HUES48 (cell line): ENCODE measurements around the gene FAM111B.
"Not testable (repeated sequence)": the region's sequence is repeated elsewhere in the genome, so short reads cannot be mapped to it uniquely, and the experiment has no call there.

Source experiments
- H3K27ac ChIP-seq: one replicate; pipeline ENCODE4 v1.7.0; 2013; ENCODE audit warnings: low read depth, low read length, inconsistent platforms
- H3K27me3 ChIP-seq: 2 replicates; pipeline ENCODE4 v1.6.1; 2013; ENCODE audit warnings: mild to moderate bottlenecking, low read length; ENCODE audit not compliant: control insufficient read depth, insufficient read depth
- H3K36me3 ChIP-seq: 2 replicates; pipeline ENCODE4 v1.6.1; 2013; ENCODE audit warnings: low read length; ENCODE audit not compliant: control insufficient read depth, insufficient read depth
- H3K4me1 ChIP-seq: 2 replicates; pipeline ENCODE4 v1.6.1; 2013; ENCODE audit warnings: mild to moderate bottlenecking, low read length; ENCODE audit not compliant: control insufficient read depth, insufficient read depth
- H3K4me3 ChIP-seq: 2 replicates; pipeline ENCODE4 v1.5.1; 2013; ENCODE audit warnings: mild to moderate bottlenecking, low read depth, low read length
- H3K9ac ChIP-seq: 2 replicates; pipeline ENCODE4 v1.6.1; 2013; ENCODE audit warnings: mild to moderate bottlenecking, low read depth, low read length, moderate library complexity
- H3K9me3 ChIP-seq: 2 replicates; pipeline ENCODE4 v1.6.1; 2013; ENCODE audit warnings: low read length; ENCODE audit not compliant: control insufficient read depth, insufficient read depth

FAM111B gene, protein sequence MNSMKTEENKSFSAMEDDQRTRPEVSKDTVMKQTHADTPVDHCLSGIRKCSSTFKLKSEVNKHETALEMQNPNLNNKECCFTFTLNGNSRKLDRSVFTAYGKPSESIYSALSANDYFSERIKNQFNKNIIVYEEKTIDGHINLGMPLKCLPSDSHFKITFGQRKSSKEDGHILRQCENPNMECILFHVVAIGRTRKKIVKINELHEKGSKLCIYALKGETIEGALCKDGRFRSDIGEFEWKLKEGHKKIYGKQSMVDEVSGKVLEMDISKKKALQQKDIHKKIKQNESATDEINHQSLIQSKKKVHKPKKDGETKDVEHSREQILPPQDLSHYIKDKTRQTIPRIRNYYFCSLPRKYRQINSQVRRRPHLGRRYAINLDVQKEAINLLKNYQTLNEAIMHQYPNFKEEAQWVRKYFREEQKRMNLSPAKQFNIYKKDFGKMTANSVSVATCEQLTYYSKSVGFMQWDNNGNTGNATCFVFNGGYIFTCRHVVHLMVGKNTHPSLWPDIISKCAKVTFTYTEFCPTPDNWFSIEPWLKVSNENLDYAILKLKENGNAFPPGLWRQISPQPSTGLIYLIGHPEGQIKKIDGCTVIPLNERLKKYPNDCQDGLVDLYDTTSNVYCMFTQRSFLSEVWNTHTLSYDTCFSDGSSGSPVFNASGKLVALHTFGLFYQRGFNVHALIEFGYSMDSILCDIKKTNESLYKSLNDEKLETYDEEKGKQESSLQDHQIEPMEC

DNA sequence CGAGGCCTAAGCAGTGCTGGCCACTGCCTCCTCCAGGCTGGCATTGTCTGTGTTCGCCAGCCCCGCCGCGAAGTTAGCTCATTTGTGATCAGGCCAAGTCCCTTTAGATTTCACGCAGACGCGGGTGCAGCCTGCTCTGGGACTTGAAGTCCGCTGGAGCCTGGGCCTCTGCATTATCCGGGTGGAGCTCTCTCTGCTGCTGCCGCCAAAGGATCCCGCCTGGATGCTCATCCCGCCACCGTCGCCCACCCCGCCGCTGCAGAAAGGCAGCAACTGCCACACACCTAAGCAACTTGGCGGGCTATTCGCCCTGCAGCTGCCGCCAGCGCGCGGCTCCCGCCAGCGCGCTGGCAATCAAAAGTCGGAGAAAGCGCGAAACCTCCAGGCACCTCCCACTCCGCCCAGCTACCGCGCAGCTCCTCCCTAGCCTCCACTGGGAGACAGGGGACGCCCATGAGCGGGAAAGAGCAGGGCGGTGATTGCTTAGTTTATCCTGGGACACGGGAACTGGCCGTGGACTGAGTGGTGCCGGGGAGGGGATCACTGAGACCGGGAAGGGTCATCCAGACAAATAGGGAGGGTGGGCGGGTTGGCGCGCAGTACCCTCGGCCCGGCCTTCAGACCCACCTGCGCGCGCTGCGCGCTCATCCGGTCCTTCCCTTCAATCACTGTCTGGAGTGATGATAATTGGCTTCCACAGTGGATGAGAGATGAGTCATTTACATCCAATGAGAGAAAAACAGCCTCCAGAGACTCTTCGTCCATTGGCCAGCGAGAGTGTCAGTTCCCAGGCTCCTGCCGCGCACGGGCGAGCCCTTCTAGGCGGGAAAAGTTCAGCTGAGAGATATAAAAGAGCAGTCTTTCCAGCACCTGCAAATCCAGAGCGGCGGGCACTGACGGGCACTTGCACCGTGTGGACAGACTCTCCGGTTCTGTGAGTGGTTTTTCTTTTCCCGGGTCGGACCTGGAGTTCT, at the start of gene FAM111B:
Gene FAM111B, plus strand, starts transcription at position 875 of the 974 bp plus-strand sequence. CDS start 2,389 bp downstream, outside the sequence.
- peaks cover 48% of the 10 kb centered on the region for H3K27me3 ChIP-seq
- H3K4me1 ChIP-seq: peaks cover 13% of the 10 kb centered on the region; the same call in 1 of the 2 replicates
- H3K9me3 ChIP-seq: no peaks in the 10 kb centered on the region
- peaks cover 29% of the 10 kb centered on the region for H3K36me3 ChIP-seq
- H3K4me3 ChIP-seq: peak within 1 kb of the TSS; percentile 67
- H3K27ac ChIP-seq: peak within 1 kb of the TSS; percentile 72
- peak within 1 kb of the TSS; percentile 59; the same call in 1 of the 2 replicates for H3K9ac ChIP-seq

DNA sequence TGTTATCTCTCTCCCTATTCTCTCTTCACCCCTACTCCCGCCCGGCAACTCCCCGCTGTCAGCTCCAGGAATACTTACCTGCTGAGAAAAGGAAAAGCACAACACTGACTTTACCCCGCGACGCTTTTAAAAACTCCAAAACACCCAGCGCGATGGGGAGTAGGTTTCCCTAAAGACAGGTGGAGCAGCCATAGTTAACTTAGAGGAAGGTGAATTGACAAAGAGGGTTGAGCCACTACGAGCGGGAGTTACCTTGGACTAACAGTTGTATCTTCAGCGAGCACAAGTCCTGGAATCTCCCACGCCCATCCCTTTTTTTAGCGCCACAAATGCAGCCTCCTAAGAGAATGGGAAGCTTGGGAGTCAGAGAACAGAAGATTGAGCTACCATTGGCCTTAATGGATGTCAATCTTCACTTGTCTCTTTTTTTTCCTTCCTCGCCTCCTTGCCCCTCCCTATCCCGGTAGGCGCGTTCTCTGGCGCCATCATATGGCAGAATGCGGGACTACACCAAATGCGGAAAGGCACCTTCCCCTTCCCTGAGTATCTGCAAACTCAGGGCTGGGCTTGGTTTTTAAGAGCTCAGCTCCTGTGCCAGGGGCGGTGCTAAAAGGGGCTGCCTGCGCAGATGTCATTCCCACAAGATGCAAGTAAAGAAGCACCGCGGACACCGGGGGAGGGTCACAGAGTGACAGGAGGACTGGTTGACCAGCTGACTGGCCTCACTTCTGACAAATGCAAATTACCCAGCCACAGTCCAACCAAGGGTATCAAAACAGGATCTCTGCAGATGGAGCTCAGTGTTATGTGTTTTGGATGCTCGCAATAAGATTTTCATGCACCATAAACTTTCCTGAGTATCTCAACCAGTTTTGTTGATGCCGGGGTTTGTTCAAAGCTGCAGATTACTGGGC, 48.7 kb upstream of the FAM111B start:
- not testable (repeated sequence) for H3K4me1 ChIP-seq, H3K27ac ChIP-seq, H3K36me3 ChIP-seq, H3K9me3 ChIP-seq, H3K27me3 ChIP-seq, H3K9ac ChIP-seq
- peak overlapping the region; percentile 69 for H3K4me3 ChIP-seq

DNA sequence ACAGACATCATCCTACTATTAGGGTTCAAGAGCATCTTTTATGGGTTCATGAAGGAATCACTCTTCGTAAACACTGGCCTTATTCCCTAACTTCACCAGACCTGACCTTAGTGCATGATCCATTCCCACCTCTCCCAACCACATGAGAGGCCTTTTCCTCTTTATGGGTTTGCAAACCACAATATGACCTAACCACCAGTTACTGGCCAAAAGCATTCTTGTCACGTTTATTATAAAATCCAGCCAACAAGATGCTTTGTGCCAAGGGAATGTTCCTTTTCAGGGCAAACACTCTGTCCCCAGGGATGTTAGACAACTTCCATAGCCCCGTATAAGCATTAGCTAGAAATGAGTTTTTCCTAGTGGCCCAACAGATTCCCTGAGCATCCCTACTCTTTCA, 46.9 kb upstream of the FAM111B start:
- not testable (repeated sequence) for H3K27me3 ChIP-seq, H3K4me1 ChIP-seq

DNA sequence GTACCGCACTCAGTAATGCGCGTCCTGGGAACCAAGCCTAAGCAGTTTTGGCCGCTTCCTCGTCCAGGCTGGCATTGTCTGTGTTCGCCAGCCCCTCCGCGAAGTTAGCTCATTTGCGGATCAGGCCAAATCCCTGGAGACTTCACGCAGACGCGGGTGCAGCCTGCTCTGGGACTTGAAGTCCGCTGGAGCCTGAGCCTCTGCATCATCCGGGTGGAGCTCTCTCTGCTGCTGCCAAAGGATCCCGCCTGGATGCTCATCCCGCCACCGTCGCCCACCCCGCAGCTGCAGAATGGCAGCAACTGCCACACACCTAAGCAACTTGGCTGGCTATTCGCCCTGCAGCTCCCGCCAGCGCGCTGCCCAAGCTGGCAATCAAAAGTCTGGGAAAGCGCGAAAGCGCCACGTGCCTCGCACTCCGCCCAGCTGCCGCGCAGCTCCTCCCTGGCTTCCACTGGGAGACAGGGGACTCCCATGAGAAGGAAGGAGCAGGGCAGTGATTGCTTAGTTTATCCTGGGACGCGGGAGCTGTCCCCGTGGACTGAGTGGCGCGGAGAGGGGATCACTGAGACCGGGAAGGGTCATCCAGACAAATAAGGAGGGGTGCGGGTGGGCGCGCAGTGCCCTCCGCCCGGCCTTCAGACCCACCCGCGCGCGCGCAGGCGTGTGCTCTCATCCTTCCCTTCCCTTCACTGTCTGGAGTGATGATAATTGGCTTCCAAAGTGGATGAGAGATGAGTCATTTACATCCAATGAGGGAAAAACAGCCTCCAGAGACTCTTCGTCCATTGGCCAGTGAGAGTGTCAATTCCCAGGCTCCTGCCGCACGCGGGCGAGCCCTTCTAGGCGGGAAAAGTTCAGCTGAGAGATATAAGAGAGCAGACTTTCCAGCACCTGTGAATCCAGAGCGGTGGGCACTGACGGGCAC, 44.2 kb upstream of the FAM111B start:
- no peaks in the 10 kb centered on the region; the same call in 1 of the 2 replicates for H3K27me3 ChIP-seq
- no peak overlapping the region for H3K4me3 ChIP-seq
- no peaks in the 10 kb centered on the region for H3K9me3 ChIP-seq
- no peaks in the 10 kb centered on the region for H3K4me1 ChIP-seq
- no peak overlapping the region for H3K9ac ChIP-seq
- H3K36me3 ChIP-seq: no peaks in the 10 kb centered on the region
- H3K27ac ChIP-seq: no peak overlapping the region

More for the DNA sequence above, 46.9 kb upstream of the FAM111B start:
- H3K9ac ChIP-seq, H3K36me3 ChIP-seq, H3K9me3 ChIP-seq, H3K4me3 ChIP-seq, H3K27ac ChIP-seq: not testable (repeated sequence)

DNA sequence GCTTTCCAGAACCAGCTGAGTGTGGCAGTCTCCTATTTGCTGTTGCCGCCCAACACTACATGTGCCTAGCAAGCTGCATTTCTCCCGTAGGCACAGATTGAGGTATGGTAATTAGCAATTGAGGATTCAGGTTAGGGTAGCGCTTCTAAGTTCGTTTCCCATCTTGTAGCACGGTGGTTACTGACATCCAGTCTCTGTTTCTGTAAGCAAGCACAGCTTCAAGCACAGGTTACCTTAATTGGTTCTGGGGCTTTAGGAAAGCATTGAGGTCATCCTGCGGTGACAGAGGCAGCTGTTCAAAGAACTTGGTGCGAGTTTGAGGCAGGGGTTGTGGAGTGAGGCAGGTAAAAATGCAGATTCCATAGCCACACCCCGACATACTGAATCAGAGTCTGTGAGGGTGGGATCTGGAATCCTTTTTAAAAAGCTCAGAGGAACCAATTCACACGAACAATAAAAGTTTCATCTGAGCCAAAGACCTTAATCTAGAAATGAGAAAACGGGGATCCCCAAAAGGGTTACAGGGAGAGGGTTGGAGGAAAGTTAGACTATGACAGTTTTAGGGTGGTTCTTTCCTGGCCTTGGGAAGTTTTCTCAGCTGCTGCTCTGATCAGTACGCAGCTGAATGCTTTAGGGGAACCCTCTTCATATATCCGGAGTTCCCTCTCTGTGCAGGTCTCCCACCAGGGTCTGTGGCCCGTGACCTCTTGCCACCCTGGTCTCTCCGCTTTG, 42.9 kb upstream of the FAM111B start:
- not testable (repeated sequence) for H3K4me1 ChIP-seq, H3K9ac ChIP-seq, H3K27me3 ChIP-seq, H3K27ac ChIP-seq, H3K36me3 ChIP-seq, H3K9me3 ChIP-seq, H3K4me3 ChIP-seq

DNA sequence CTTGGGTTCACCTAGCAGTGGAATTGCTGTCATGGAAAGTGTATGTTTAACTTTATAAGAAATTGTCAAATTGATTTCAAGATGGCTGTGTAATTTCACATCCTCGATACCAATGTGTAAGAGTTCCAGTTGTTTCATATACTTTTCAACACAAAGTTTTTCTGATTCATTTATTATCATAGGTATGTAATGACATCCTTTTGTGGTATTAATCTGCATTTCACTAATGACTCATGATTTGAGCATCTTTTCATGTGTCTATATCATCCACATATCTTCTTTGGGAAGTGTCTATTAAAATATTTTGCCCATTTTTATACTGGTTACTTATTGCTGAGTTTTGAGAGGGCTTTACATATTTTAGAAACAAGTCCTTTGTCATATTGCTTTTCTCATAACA, 38.0 kb upstream of the FAM111B start:
- no peaks in the 10 kb centered on the region for H3K36me3 ChIP-seq
- H3K27ac ChIP-seq: no peak overlapping the region
- no peaks in the 10 kb centered on the region; the same call in 1 of the 2 replicates for H3K27me3 ChIP-seq
- no peaks in the 10 kb centered on the region for H3K9me3 ChIP-seq
- H3K4me3 ChIP-seq: no peak overlapping the region
- no peaks in the 10 kb centered on the region for H3K4me1 ChIP-seq
- H3K9ac ChIP-seq: no peak overlapping the region

DNA sequence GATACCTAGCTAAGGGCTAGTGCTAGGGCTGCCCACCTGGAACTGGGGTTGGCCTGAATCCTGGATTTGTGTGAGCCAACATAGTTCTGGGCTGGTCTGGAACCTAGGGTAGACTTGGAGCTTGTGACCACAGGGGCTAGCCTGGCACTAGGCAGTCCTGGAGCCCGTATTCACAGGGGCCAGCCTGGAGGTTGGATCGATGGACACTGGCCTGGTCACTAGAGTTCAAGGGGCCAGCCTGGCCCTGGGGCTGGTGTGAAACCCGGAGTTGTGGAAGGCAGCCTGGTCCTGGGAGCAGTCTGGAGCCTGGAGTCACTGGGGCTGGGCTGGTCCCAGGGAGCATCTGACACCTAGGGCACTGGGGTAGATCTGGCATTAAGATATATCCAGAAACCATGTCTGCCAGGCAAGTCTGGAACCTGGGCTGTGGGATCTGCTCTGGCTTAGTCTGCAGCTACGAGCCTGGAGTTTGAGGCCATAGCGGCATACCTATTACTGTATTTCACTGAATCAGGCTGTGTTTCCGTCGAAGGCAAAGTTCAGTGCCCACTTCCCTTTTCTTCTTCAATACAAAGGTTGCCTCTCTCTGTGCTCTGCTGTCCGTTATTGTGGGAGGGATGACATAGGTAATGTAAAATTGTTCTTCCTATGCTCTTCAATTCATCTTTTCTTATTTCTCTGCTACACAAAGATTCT, 30.0 kb upstream of the FAM111B start:
- Histone ChIP-seq H3K4me3 (no peak overlapping the region), H3K36me3 (no peaks in the 10 kb centered on the region), H3K9ac (no peak overlapping the region), H3K27ac (no peak overlapping the region), H3K27me3 (no peaks in the 10 kb centered on the region), H3K4me1 (no peaks in the 10 kb centered on the region), H3K9me3 (no peaks in the 10 kb centered on the region)

DNA sequence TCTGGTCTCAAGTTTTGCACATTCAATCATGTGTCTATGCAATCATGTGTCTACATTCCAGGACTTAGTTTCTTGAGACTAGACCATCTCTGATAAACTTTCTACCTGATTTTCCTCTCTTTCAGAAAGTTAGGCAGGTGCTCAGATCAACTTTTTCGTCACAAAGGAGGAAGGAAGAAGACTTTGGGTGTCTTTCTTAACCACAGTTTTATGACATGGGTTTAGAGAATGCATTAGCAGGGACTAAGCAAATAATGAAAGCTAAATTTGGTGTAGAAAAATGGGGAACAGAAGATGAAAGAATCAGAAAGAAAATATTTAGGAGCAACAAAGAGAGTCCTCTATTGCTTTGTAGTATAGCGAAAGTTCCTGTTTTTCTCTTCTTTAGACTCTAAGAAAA, 28.6 kb upstream of the FAM111B start:
- no peak overlapping the region for H3K9ac ChIP-seq
- no peaks in the 10 kb centered on the region for H3K27me3 ChIP-seq
- H3K36me3 ChIP-seq: no peaks in the 10 kb centered on the region
- no peak overlapping the region for H3K27ac ChIP-seq
- H3K4me1 ChIP-seq: no peaks in the 10 kb centered on the region
- no peaks in the 10 kb centered on the region for H3K9me3 ChIP-seq
- H3K4me3 ChIP-seq: no peak overlapping the region
